ENCODE results near the gene IGSF21. TPM values are rescaled to one million over a fixed set of nuclear protein-coding genes. Genes with fewer than 3 reads are reported as not detected.

IGSF21 gene
- total RNA-seq, 4 donors from 2014 or later: 1.2 to 19.1 (median 1.9) TPM; not detected in 1

- Histone ChIP-seq H3K27me3 (no peaks in the 10 kb centered on the region), H3K4me3 (no peak overlapping the region), H3K9me3 (no peaks in the 10 kb centered on the region), H3K4me1 (no peaks in the 10 kb centered on the region), H3K27ac (no peak overlapping the region), H3K36me3 (no peaks in the 10 kb centered on the region)
- intact Hi-C loops (cut with DNase I; ENCODE audit: low total_unique reads): no loop called here
- DNase-seq: no peak
- no peak for TF ChIP-seq POLR2A (IDR thresholded peaks at IDR 0.05)
- TF ChIP-seq, protein P1, sequence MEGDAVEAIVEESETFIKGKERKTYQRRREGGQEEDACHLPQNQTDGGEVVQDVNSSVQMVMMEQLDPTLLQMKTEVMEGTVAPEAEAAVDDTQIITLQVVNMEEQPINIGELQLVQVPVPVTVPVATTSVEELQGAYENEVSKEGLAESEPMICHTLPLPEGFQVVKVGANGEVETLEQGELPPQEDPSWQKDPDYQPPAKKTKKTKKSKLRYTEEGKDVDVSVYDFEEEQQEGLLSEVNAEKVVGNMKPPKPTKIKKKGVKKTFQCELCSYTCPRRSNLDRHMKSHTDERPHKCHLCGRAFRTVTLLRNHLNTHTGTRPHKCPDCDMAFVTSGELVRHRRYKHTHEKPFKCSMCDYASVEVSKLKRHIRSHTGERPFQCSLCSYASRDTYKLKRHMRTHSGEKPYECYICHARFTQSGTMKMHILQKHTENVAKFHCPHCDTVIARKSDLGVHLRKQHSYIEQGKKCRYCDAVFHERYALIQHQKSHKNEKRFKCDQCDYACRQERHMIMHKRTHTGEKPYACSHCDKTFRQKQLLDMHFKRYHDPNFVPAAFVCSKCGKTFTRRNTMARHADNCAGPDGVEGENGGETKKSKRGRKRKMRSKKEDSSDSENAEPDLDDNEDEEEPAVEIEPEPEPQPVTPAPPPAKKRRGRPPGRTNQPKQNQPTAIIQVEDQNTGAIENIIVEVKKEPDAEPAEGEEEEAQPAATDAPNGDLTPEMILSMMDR (IDR thresholded peaks at IDR 0.05): no peak
These were observed 279.7 kb downstream of the IGSF21 start for GRCh38 chr1:18387307-18387706.

DNA sequence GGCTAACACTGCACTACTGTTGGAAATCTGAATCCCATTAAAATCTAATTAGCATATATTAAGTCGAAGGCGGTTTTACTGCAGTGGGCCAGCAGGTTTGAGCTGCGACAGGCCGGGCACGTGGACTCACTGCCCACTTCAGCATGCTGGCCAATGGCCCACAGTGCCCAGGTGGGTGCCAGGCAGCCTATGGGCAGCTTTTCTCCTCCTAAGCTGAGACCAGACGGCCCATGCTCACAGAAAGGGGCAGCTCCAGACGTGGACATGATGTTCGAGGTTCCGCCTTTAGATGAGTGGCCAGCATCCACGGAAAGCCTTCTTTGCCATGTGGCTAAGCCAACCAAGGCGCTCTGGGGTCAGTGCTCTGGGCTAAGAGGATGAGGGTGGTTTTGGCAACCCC is 283.4 kb downstream of the IGSF21 start:
- no peak for DNase-seq
- no peaks in the 10 kb centered on the region for H3K9me3 ChIP-seq
- intact Hi-C loops (cut with DNase I; ENCODE audit: low total_unique reads): no loop called here

GRCh38 chr1:18394563-18395156 is 287.1 kb downstream of the IGSF21 start:
- intact Hi-C loops (cut with DNase I; ENCODE audit: low total_unique reads): no loop called here
- H3K36me3 ChIP-seq: no peaks in the 10 kb centered on the region
- no peak overlapping the region for H3K4me3 ChIP-seq
- no peaks in the 10 kb centered on the region for H3K9me3 ChIP-seq
- H3K27ac ChIP-seq: no peak overlapping the region
- H3K4me1 ChIP-seq: no peaks in the 10 kb centered on the region
- TF ChIP-seq POLR2A (IDR thresholded peaks at IDR 0.05): no peak
- TF ChIP-seq, protein P1 (IDR thresholded peaks at IDR 0.05): no peak
- H3K27me3 ChIP-seq: no peaks in the 10 kb centered on the region
- DNase-seq: no peak

More for the DNA sequence above, 283.4 kb downstream of the IGSF21 start:
- no peaks in the 10 kb centered on the region for H3K27me3 ChIP-seq
- no peaks in the 10 kb centered on the region for H3K4me1 ChIP-seq
- TF ChIP-seq POLR2A (IDR thresholded peaks at IDR 0.05): no peak
- TF ChIP-seq, protein P1 (IDR thresholded peaks at IDR 0.05): no peak
- no peak overlapping the region for H3K27ac ChIP-seq
- no peaks in the 10 kb centered on the region for H3K36me3 ChIP-seq
- H3K4me3 ChIP-seq: no peak overlapping the region

DNA sequence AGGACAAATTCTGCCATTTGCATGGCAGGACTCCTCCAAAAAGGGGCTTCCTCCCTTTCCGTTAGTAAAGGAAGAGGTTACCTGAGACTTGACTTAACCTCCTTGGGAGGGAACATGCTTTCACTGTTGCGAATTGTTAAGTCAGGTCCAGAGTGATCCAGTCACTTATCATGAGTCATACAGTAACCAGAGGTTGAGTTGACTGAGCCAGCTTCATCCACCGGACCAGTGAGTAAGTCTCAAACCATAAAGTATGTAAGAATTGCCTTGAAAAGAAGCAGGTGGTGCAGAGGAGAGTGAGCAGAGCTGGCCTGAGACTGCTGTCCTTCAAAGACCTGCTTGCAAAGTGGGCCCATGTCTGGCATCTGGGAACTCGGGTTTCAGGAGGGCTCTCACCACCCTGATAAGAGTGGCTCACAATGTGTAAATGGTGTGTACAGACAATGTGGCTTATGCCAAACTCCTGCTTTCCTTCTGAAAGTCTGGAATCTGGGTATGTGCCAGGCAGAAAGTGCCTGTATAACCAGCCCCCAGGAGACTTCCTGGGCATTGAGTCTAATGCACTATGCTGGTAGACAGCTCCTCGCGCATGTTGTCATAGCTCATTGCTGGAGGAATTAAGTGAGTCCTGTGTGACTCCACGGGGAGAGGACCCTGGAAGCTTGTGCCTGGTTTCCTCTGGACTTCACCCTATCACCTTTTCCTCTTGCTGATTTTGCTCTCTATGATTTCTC is 288.8 kb downstream of the IGSF21 start:
- no peak for DNase-seq
- Histone ChIP-seq H3K4me1 (no peaks in the 10 kb centered on the region), H3K27me3 (no peaks in the 10 kb centered on the region), H3K4me3 (no peak overlapping the region), H3K27ac (no peak overlapping the region), H3K36me3 (no peaks in the 10 kb centered on the region), H3K9me3 (no peaks in the 10 kb centered on the region)
- no peak for TF ChIP-seq POLR2A (IDR thresholded peaks at IDR 0.05)
- TF ChIP-seq, protein P1 (IDR thresholded peaks at IDR 0.05): no peak
- intact Hi-C loops (cut with DNase I; ENCODE audit: low total_unique reads): no loop called here

DNA sequence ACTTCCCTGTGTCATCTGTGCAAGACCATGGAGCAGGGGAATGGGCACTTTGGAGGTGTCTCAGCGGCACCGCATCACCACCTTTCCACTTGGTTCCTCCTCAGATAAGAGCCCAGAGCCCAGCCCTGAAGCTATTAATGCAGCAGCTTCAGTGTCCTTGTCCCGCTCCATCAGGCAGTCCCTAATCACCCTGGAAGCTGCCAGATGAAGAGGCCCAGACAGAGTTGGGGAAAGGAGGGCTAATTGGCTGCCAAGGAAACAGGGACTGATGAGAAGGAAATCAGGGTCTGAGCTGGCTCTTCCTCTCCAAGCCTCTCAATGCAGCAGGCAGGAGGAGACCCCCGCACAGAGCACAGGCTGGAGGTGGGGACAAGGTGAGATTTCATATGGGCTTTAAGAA is 290.0 kb downstream of the IGSF21 start:
- H3K27ac ChIP-seq: no peak overlapping the region
- no peak overlapping the region for H3K4me3 ChIP-seq
- H3K27me3 ChIP-seq: no peaks in the 10 kb centered on the region
- H3K9me3 ChIP-seq: no peaks in the 10 kb centered on the region
- H3K4me1 ChIP-seq: no peaks in the 10 kb centered on the region
- no peaks in the 10 kb centered on the region for H3K36me3 ChIP-seq
- intact Hi-C loops (cut with DNase I; ENCODE audit: low total_unique reads): no loop called here
- no peak for TF ChIP-seq POLR2A (IDR thresholded peaks at IDR 0.05)
- TF ChIP-seq, protein P1 (IDR thresholded peaks at IDR 0.05): no peak
- no peak for DNase-seq
